HCT116 (cell line): ENCODE measurements around the gene RAPSN. TPM values are rescaled to one million over a fixed set of nuclear protein-coding genes. Genes with fewer than 3 reads are reported as not detected.

ENCODE experiments used
- ATAC-seq: fragments of 200-7000 bp; cut with Tn5 transposase; 2 replicates; pipeline ENCODE4 v1.9.1; 2020; ENCODE audit warnings: mild to moderate bottlenecking, moderate library complexity
- BruUV-seq: library from RNA; stranded (reverse); fragments of 400-500 nt; replicated peaks from 2 replicates; lab custom pipeline; 2021; lab: Mats Ljungman, UMichigan
- CTCF ChIA-PET: fragments of 300-600 bp; sonication (Branson Sonifier 250); formaldehyde crosslinking; loops from one replicate; lab custom pipeline; 2021; ENCODE audit warnings: antibody characterized with exemption; lab: Charles Lee
- POLR2A ChIA-PET: fragments of 300-600, 350-600 bp; sonication (Branson Sonifier 250); formaldehyde crosslinking; loops from one replicate; lab custom pipeline; 2021; ENCODE audit warnings: antibody characterized with exemption; lab: Charles Lee
- RAD21 ChIA-PET, 2 experiments: fragments of 300-600 bp; sonication (Branson Sonifier 250); formaldehyde crosslinking; loops; one replicate each; lab custom pipeline; 2023; ENCODE audit warnings: low total read pairs in 2 of 2; ENCODE audit not compliant: uncharacterized antibody in 2 of 2, unreplicated experiment in 2 of 2, low non-redundant PET in 1 of 2; lab: Charles Lee
- DNase-seq: peaks from one replicate; pipeline ENCODE4 v3.0.0-alpha.2; 2010; ENCODE audit warnings: low read depth, low spot score
- H2AFZ ChIP-seq: fragments of 200-600 bp; shearing (Covaris generic), sonication (generic); 2 replicates; pipeline ENCODE4 v1.6.1; 2017; ENCODE audit warnings: low read depth, mixed run types, mixed read lengths, antibody characterized with exemption, low read length; ENCODE audit not compliant: poor library complexity, severe bottlenecking
- H3K27ac ChIP-seq: 2 replicates; pipeline ENCODE4 v1.5.1; 2012; ENCODE audit warnings: low read depth, low read length
- H3K27me3 ChIP-seq: fragments of 200-600 bp; sonication (generic); 2 replicates; pipeline ENCODE4 v1.6.1; 2016; ENCODE audit warnings: mixed run types, low read length, mixed read lengths; ENCODE audit not compliant: insufficient read depth
- H3K36me3 ChIP-seq, 2 experiments: fragments of 200-500 bp in 1 of 2; fragments of 200-600 bp in 1 of 2; sonication (Bioruptor generic) in 1 of 2; sonication (generic) in 1 of 2; 2 replicates each; pipeline versions ENCODE4 v1.5.1 to v1.6.1; 2014 to 2016; ENCODE audit warnings: low read length in 2 of 2, inconsistent platforms in 1 of 2, mixed read lengths in 1 of 2, mixed run types in 1 of 2; ENCODE audit not compliant: insufficient read depth in 2 of 2, control insufficient read depth in 1 of 2
- H3K4me1 ChIP-seq, 2 experiments: fragments of 200-600 bp in 1 of 2; sonication (generic) in 1 of 2; 2 replicates each; pipeline versions ENCODE4 v1.5.1 to v1.6.1; 2012 to 2017; ENCODE audit warnings: low read length in 2 of 2, inconsistent platforms in 1 of 2, mild to moderate bottlenecking in 1 of 2, mixed read lengths in 1 of 2, mixed run types in 1 of 2, moderate library complexity in 1 of 2; ENCODE audit not compliant: insufficient read depth in 2 of 2, control insufficient read depth in 1 of 2
- H3K4me2 ChIP-seq: fragments of 200-600 bp; sonication (generic); 2 replicates; pipeline ENCODE4 v1.6.1; 2017; ENCODE audit warnings: mixed run types, low read length, mixed read lengths
- H3K4me3 ChIP-seq, 2 experiments: fragments of 200-600 bp in 1 of 2; sonication (generic) in 1 of 2; replicated peaks in 1 of 2; 2 replicates each; pipeline ENCODE4 v1.5.1; 2011 to 2016; ENCODE audit warnings: low read length in 2 of 2, control low read depth in 1 of 2, low read depth in 1 of 2, mild to moderate bottlenecking in 1 of 2, mixed read lengths in 1 of 2, mixed run types in 1 of 2
- H3K79me2 ChIP-seq: fragments of 200-600 bp; sonication (generic); 2 replicates; pipeline ENCODE4 v1.6.1; 2017; ENCODE audit warnings: mild to moderate bottlenecking, mixed run types, low read length, moderate library complexity, mixed read lengths; ENCODE audit not compliant: insufficient read depth
- H3K9ac ChIP-seq: fragments of 200-600 bp; sonication (generic); 2 replicates; pipeline ENCODE4 v1.6.1; 2016; ENCODE audit warnings: low read length, mixed read lengths
- H3K9me2 ChIP-seq: fragments of 200-600 bp; sonication (generic), shearing (Covaris generic); 2 replicates; pipeline ENCODE4 v1.6.1; 2017; ENCODE audit warnings: mixed run types, mild to moderate bottlenecking, moderate library complexity; ENCODE audit not compliant: insufficient read depth
- H3K9me3 ChIP-seq, 2 experiments: fragments of 200-500 bp in 1 of 2; fragments of 200-600 bp in 1 of 2; sonication (Bioruptor generic) in 1 of 2; sonication (generic) in 1 of 2; 2 replicates each; pipeline ENCODE4 v1.6.1; 2014 to 2017; ENCODE audit warnings: low read length in 2 of 2, mixed read lengths in 2 of 2, inconsistent platforms in 1 of 2, low read depth in 1 of 2, mild to moderate bottlenecking in 1 of 2, mixed run types in 1 of 2, moderate library complexity in 1 of 2; ENCODE audit not compliant: control insufficient read depth in 1 of 2, insufficient read depth in 1 of 2
- H4K20me1 ChIP-seq: fragments of 200-600 bp; sonication (generic), shearing (Covaris generic); 2 replicates; pipeline ENCODE4 v1.6.1; 2017; ENCODE audit warnings: mixed run types, mild to moderate bottlenecking, moderate library complexity; ENCODE audit not compliant: insufficient read depth
- CBX3 ChIP-seq: IDR thresholded peaks from 2 replicates; pipeline ENCODE4 v1.6.1; 2012; ENCODE audit warnings: low read depth
- ELF1 ChIP-seq: IDR thresholded peaks from 2 replicates; pipeline ENCODE4 v1.6.1; 2012; ENCODE audit warnings: low read depth, borderline replicate concordance
- EZH2 ChIP-seq: fragments of 200-600 bp; sonication (generic); IDR thresholded peaks from 2 replicates; pipeline ENCODE4 v1.6.1; 2017; ENCODE audit warnings: antibody characterized with exemption, mixed run types
- EZH2phosphoT487 ChIP-seq: fragments of 200-600 bp; IDR thresholded peaks from 2 replicates; pipeline ENCODE4 v1.6.1; 2018; ENCODE audit warnings: antibody characterized with exemption, borderline replicate concordance
- FOSL1 ChIP-seq: IDR thresholded peaks from 2 replicates; pipeline ENCODE4 v1.6.1; 2012; ENCODE audit warnings: low read depth
- JUND ChIP-seq: IDR thresholded peaks from 2 replicates; pipeline ENCODE4 v1.6.1; 2012
- SIN3A ChIP-seq: IDR thresholded peaks from 2 replicates; pipeline ENCODE4 v1.6.1; 2012; ENCODE audit warnings: low read depth
- SP1 ChIP-seq: IDR thresholded peaks from 2 replicates; pipeline ENCODE4 v1.6.1; 2012; ENCODE audit warnings: low read depth
- SRF ChIP-seq: IDR thresholded peaks from 2 replicates; pipeline ENCODE4 v1.6.1; 2012; ENCODE audit warnings: low read depth
- YY1 ChIP-seq: IDR thresholded peaks from 2 replicates; pipeline ENCODE4 v1.6.1; 2011; ENCODE audit warnings: low read length, low read depth, moderate library complexity, mild to moderate bottlenecking; ENCODE audit not compliant: insufficient replicate concordance; ENCODE audit errors: extremely low read depth
- ZFX ChIP-seq: fragments of 450-650 bp; IDR thresholded peaks from 2 replicates; pipeline ENCODE4 v1.6.1; 2017
- ZNF274 ChIP-seq: fragments of 200-500 bp; sonication (Bioruptor generic); IDR thresholded peaks from 2 replicates; pipeline ENCODE4 v1.6.1; 2014; ENCODE audit warnings: mild to moderate bottlenecking, low read depth, low read length, inconsistent platforms
- intact Hi-C: fragments of 100-400 bp; cut with micrococcal nuclease; formaldehyde crosslinking; loops from 2 replicates; pipeline ENCODE4 v1.10.0; 2022
- total RNA-seq: library from RNA; stranded (reverse); gene quantifications from one replicate; pipeline ENCODE4 v1.2.1, GENCODE V29; 2021; ENCODE audit not compliant: unreplicated experiment
- TF ChIP-seq, protein P1 (sequence below), 3 experiments: fragments of 200-600 bp in 1 of 3; sonication (generic) in 1 of 3; IDR thresholded peaks in 2 of 3; conservative IDR thresholded peaks in 1 of 3; 2 replicates each; pipeline ENCODE4 v1.5.1; 2012 to 2017; ENCODE audit warnings: low read depth in 2 of 3, low read length in 2 of 3, antibody characterized with exemption in 1 of 3, borderline replicate concordance in 1 of 3, control low read depth in 1 of 3, mild to moderate bottlenecking in 1 of 3, mixed read lengths in 1 of 3, mixed run types in 1 of 3, moderate library complexity in 1 of 3; ENCODE audit not compliant: insufficient read depth in 1 of 3
- TF ChIP-seq, protein P2 (sequence below): IDR thresholded peaks from 2 replicates; pipeline ENCODE4 v1.6.1; 2012; ENCODE audit warnings: low read depth
- TF ChIP-seq, protein P3 (sequence below): IDR thresholded peaks from 2 replicates; pipeline ENCODE4 v1.6.1; 2012
- TF ChIP-seq, protein P4 (sequence below): IDR thresholded peaks from 2 replicates; pipeline ENCODE4 v1.6.1; 2011; ENCODE audit warnings: mild to moderate bottlenecking, low read length, moderate library complexity; ENCODE audit not compliant: insufficient replicate concordance; ENCODE audit errors: extremely low read depth

The RAPSN gene
- total RNA-seq, 1 experiment from 2014 or later: 0.57 TPM

DNA sequence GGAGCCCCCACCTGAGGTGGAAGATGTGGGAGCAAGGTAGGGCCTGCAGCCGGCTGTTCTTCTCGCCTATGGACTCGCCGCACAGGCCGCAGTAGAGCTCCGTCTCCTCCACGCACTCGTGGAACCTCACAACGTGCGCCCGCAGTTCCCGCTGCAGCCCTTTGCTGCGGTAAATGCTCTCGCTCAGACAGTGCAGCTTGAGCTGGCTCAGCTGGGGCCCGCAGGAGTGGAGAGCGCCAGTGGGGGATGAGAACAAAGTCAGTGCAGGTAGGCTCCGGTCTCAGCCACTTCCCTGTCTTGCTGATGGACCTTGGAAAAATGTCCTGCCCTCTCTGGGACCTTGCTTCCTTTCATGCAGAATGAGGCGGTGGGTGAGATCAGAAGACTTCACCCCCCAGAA, 10.2 kb downstream of the RAPSN start:
- H3K79me2 ChIP-seq: no peaks in the 10 kb centered on the region
- no peak overlapping the region for H3K9ac ChIP-seq
- TF ChIP-seq EZH2 (no peak), CBX3 (no peak), ZNF274 (no peak), FOSL1 (no peak), JUND (no peak), SP1 (no peak), ZFX (no peak), SRF (no peak), EZH2phosphoT487 (no peak), YY1 (no peak), SIN3A (no peak), ELF1 (no peak)
- TF ChIP-seq, protein P1, sequence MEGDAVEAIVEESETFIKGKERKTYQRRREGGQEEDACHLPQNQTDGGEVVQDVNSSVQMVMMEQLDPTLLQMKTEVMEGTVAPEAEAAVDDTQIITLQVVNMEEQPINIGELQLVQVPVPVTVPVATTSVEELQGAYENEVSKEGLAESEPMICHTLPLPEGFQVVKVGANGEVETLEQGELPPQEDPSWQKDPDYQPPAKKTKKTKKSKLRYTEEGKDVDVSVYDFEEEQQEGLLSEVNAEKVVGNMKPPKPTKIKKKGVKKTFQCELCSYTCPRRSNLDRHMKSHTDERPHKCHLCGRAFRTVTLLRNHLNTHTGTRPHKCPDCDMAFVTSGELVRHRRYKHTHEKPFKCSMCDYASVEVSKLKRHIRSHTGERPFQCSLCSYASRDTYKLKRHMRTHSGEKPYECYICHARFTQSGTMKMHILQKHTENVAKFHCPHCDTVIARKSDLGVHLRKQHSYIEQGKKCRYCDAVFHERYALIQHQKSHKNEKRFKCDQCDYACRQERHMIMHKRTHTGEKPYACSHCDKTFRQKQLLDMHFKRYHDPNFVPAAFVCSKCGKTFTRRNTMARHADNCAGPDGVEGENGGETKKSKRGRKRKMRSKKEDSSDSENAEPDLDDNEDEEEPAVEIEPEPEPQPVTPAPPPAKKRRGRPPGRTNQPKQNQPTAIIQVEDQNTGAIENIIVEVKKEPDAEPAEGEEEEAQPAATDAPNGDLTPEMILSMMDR (IDR thresholded peaks at IDR 0.05 in 2 of 3, conservative IDR thresholded peaks at IDR 0.05 in 1 of 3; ENCODE audit: borderline replicate concordance in 1 of 3, insufficient read depth in 1 of 3, low read depth in 2 of 3, low read length in 2 of 3): no peak
- TF ChIP-seq, protein P2, sequence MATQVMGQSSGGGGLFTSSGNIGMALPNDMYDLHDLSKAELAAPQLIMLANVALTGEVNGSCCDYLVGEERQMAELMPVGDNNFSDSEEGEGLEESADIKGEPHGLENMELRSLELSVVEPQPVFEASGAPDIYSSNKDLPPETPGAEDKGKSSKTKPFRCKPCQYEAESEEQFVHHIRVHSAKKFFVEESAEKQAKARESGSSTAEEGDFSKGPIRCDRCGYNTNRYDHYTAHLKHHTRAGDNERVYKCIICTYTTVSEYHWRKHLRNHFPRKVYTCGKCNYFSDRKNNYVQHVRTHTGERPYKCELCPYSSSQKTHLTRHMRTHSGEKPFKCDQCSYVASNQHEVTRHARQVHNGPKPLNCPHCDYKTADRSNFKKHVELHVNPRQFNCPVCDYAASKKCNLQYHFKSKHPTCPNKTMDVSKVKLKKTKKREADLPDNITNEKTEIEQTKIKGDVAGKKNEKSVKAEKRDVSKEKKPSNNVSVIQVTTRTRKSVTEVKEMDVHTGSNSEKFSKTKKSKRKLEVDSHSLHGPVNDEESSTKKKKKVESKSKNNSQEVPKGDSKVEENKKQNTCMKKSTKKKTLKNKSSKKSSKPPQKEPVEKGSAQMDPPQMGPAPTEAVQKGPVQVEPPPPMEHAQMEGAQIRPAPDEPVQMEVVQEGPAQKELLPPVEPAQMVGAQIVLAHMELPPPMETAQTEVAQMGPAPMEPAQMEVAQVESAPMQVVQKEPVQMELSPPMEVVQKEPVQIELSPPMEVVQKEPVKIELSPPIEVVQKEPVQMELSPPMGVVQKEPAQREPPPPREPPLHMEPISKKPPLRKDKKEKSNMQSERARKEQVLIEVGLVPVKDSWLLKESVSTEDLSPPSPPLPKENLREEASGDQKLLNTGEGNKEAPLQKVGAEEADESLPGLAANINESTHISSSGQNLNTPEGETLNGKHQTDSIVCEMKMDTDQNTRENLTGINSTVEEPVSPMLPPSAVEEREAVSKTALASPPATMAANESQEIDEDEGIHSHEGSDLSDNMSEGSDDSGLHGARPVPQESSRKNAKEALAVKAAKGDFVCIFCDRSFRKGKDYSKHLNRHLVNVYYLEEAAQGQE: no peak
- TF ChIP-seq, protein P3, sequence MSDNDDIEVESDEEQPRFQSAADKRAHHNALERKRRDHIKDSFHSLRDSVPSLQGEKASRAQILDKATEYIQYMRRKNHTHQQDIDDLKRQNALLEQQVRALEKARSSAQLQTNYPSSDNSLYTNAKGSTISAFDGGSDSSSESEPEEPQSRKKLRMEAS: no peak
- TF ChIP-seq, protein P4, sequence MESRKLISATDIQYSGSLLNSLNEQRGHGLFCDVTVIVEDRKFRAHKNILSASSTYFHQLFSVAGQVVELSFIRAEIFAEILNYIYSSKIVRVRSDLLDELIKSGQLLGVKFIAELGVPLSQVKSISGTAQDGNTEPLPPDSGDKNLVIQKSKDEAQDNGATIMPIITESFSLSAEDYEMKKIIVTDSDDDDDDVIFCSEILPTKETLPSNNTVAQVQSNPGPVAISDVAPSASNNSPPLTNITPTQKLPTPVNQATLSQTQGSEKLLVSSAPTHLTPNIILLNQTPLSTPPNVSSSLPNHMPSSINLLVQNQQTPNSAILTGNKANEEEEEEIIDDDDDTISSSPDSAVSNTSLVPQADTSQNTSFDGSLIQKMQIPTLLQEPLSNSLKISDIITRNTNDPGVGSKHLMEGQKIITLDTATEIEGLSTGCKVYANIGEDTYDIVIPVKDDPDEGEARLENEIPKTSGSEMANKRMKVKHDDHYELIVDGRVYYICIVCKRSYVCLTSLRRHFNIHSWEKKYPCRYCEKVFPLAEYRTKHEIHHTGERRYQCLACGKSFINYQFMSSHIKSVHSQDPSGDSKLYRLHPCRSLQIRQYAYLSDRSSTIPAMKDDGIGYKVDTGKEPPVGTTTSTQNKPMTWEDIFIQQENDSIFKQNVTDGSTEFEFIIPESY: no peak
- no peaks in the 10 kb centered on the region for H3K4me1 ChIP-seq
- no peak overlapping the region for H3K27ac ChIP-seq
- H3K9me2 ChIP-seq: no peaks in the 10 kb centered on the region
- H3K9me3 ChIP-seq: no peaks in the 10 kb centered on the region
- no peak for DNase-seq
- no peaks in the 10 kb centered on the region for H3K36me3 ChIP-seq
- H4K20me1 ChIP-seq: no peaks in the 10 kb centered on the region
- no peaks in the 10 kb centered on the region for H3K27me3 ChIP-seq
- ATAC-seq: no peak
- H3K4me2 ChIP-seq: no peak overlapping the region
- POLR2A ChIA-PET: no interaction called here
- CTCF ChIA-PET: no interaction called here
- H3K4me3 ChIP-seq: no peak overlapping the region
- intact Hi-C loops: no loop called here
- no TSS peak for BruUV-seq
- no peak overlapping the region for H2AFZ ChIP-seq
- RAD21 ChIA-PET: no interaction called here
